HG03575 (cell line): Measurements from ENCODE around the gene GNGT2.

ENCODE experiments used
- ATAC-seq: cut with Tn5 transposase; IDR thresholded peaks from one replicate; pipeline ENCODE4 v1.9.1; 2021; ENCODE audit not compliant: unreplicated experiment, insufficient number of reproducible peaks, low FRiP score; ENCODE audit errors: extremely low read depth

Gene GNGT2

GRCh38 chr17:49230636-49231562 is 20.5 kb upstream of the GNGT2 start, which contains the start of gene PHOSPHO1:
Gene PHOSPHO1, minus strand, starts transcription at chr17:49230787. Its CDS starts 4,096 bp downstream, at chr17:49226691.
- ATAC-seq = no peak

- no peak for ATAC-seq
These were observed 19.6 kb upstream of the GNGT2 start for GRCh38 chr17:49229805-49230600.

GRCh38 chr17:49229076-49229804 is 18.9 kb upstream of the GNGT2 start:
- ATAC-seq = no peak

- ATAC-seq = no peak
These were observed 17.3 kb upstream of the GNGT2 start for GRCh38 chr17:49227436-49228261.

GRCh38 chr17:49226771-49227435 is 16.5 kb upstream of the GNGT2 start:
- no peak for ATAC-seq

- ATAC-seq = no peak
These were observed 15.3 kb upstream of the GNGT2 start for GRCh38 chr17:49225554-49226236.

GRCh38 chr17:49224997-49225337 is 14.6 kb upstream of the GNGT2 start:
- ATAC-seq = no peak

- no peak for ATAC-seq
These were observed 14.0 kb upstream of the GNGT2 start for GRCh38 chr17:49224198-49224996.

GRCh38 chr17:49223517-49224197 is 13.3 kb upstream of the GNGT2 start:
- no peak for ATAC-seq

- ATAC-seq = no peak
These were observed 12.8 kb upstream of the GNGT2 start for GRCh38 chr17:49223168-49223516.

GRCh38 chr17:49219987-49220386 is 9.6 kb upstream of the GNGT2 start:
- ATAC-seq = no peak

GRCh38 chr17:49218941-49219913 is 8.9 kb upstream of the GNGT2 start:
- no peak for ATAC-seq

- no peak for ATAC-seq
These were observed 7.5 kb upstream of the GNGT2 start for GRCh38 chr17:49217651-49218413.

GRCh38 chr17:49216953-49217650 is 6.7 kb upstream of the GNGT2 start:
- no peak for ATAC-seq
